Measurements from ENCODE around the gene ALAS1.

ALAS1 gene

GRCh38 chr3:52259035-52259434 is 61.1 kb downstream of the ALAS1 start:
- Histone ChIP-seq H3K36me3 (peaks cover 94 to 100% (median 99%) of the 10 kb centered on the region in 3 donors), H3K4me1 (no peaks in the 10 kb centered on the region), H3K27ac (no peak overlapping the region), H3K9me3 (no peaks in the 10 kb centered on the region), H3K27me3 (no peaks in the 10 kb centered on the region), H3K4me3 (no peak overlapping the region)
- DNase-seq, result no peak
- intact Hi-C loops (cut with DNase I; ENCODE audit: low total_unique reads), result no loop called here
- no peak for TF ChIP-seq CTCF (IDR thresholded peaks at IDR 0.05)

- TF ChIP-seq CTCF (IDR thresholded peaks at IDR 0.05), result no peak
- Histone ChIP-seq H3K4me1 (no peaks in the 10 kb centered on the region), H3K27me3 (no peaks in the 10 kb centered on the region), H3K27ac (no peak overlapping the region), H3K4me3 (no peak overlapping the region), H3K9me3 (no peaks in the 10 kb centered on the region), H3K36me3 (peaks cover 95 to 100% (median 100%) of the 10 kb centered on the region in 3 donors)
- intact Hi-C loops (cut with DNase I; ENCODE audit: low total_unique reads), result no loop called here
- DNase-seq, result no peak
These were observed 61.5 kb downstream of the ALAS1 start for GRCh38 chr3:52259448-52259847.

GRCh38 chr3:52262447-52262846 is 64.5 kb downstream of the ALAS1 start:
- no peak overlapping the region for H3K4me3 ChIP-seq
- no peaks in the 10 kb centered on the region for H3K9me3 ChIP-seq
- peaks cover 87 to 99% (median 97%) of the 10 kb centered on the region in 3 donors for H3K36me3 ChIP-seq
- no peaks in the 10 kb centered on the region for H3K4me1 ChIP-seq
- no peak overlapping the region for H3K27ac ChIP-seq
- intact Hi-C loops (cut with DNase I; ENCODE audit: low total_unique reads), result no loop called here
- no peak for DNase-seq
- H3K27me3 ChIP-seq, result no peaks in the 10 kb centered on the region
- TF ChIP-seq CTCF (IDR thresholded peaks at IDR 0.05), result no peak

Data from tibial artery (tissue), 4 donors.